ENCODE data around the gene PDSS1. TPM values are rescaled to one million over a fixed set of nuclear protein-coding genes. Genes with fewer than 3 reads are reported as not detected.
A peak's percentile ranks its signal among the peaks of the same experiment; 100 is the strongest.

Gene PDSS1
- polyA plus RNA-seq, 3 donors, result 12.1 to 13.1 (median 12.6) TPM

DNA sequence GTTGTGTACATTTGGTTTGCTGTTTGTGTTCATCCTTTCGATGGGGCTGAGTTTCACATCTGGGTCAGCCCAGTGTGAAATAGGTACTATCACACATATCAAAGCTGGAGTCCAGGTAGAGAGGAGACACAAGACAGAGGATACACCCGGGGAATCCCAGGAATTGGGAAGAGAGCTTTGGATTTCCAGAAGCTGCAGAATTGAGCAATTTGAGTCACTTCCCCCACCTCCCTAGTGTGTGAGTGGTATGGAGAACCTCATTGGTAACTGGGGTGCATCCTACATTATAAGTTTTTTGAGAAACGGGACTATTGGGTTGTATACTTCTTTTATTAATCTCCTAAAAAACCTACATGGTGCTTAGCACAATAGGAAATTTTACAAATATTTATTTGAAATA lies 12.1 kb upstream of the PDSS1 start:
- H4K20me1 ChIP-seq (ENCODE audit: insufficient read depth, low read length), result no peaks in the 10 kb centered on the region
- H3K27ac ChIP-seq (ENCODE audit: low read depth in 1 of 2, low read length in 2 of 2), result peak overlapping the region in 1 of 2 donors; percentile 54
- no peak overlapping the region for H3K4me3 Mint-ChIP-seq
- no peaks in the 10 kb centered on the region for H3K27me3 ChIP-seq (ENCODE audit: control insufficient read depth in 2 of 2, insufficient read depth in 2 of 2, low read length in 2 of 2)
- TF ChIP-seq, protein P1, sequence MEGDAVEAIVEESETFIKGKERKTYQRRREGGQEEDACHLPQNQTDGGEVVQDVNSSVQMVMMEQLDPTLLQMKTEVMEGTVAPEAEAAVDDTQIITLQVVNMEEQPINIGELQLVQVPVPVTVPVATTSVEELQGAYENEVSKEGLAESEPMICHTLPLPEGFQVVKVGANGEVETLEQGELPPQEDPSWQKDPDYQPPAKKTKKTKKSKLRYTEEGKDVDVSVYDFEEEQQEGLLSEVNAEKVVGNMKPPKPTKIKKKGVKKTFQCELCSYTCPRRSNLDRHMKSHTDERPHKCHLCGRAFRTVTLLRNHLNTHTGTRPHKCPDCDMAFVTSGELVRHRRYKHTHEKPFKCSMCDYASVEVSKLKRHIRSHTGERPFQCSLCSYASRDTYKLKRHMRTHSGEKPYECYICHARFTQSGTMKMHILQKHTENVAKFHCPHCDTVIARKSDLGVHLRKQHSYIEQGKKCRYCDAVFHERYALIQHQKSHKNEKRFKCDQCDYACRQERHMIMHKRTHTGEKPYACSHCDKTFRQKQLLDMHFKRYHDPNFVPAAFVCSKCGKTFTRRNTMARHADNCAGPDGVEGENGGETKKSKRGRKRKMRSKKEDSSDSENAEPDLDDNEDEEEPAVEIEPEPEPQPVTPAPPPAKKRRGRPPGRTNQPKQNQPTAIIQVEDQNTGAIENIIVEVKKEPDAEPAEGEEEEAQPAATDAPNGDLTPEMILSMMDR (IDR thresholded peaks at IDR 0.05), result no peak
- intact Hi-C loops (cut with micrococcal nuclease), result no loop called here
- no CpG with 5 or more reads among the region's 3 CpGs for WGBS (ENCODE audit: insufficient coverage)
- H2AFZ ChIP-seq (ENCODE audit: insufficient read depth, low read depth, low read length, poor library complexity, severe bottlenecking), result peak overlapping the region; percentile 68
- H3K36me3 Mint-ChIP-seq, result no peaks in the 10 kb centered on the region
- peaks cover 0 to 1% (median 0%) of the 10 kb centered on the region in 3 donors for H3K27me3 Mint-ChIP-seq (ENCODE audit: low read depth in 3 of 3)
- H3K4me1 ChIP-seq (ENCODE audit: control insufficient read depth in 1 of 2, insufficient read depth in 2 of 2, low read length in 2 of 2), result peaks cover 35 to 57% of the 10 kb centered on the region in 2 donors
- DNase-seq, result peak in 1 of 3 donors; percentile 66
- no peaks in the 10 kb centered on the region for H3K9me3 Mint-ChIP-seq
- H3K9me3 ChIP-seq (replicated peaks in 1 of 2; ENCODE audit: control insufficient read depth in 1 of 2, insufficient read depth in 1 of 2, low read length in 2 of 2), result no peaks in the 10 kb centered on the region
- H3K4me1 Mint-ChIP-seq, result peaks cover 41% of the 10 kb centered on the region
- peak overlapping the region in 2 of 3 experiments; percentile 16 to 57 for H3K4me3 ChIP-seq (replicated peaks in 1 of 3; ENCODE audit: low read depth in 2 of 3, low read length in 3 of 3)
- peak overlapping the region in 3 of 7 donors; percentile 52 to 75 (median 71) for H3K27ac Mint-ChIP-seq
- no peaks in the 10 kb centered on the region for H3K36me3 ChIP-seq (replicated peaks in 1 of 2; ENCODE audit: control insufficient read depth in 1 of 2, insufficient read depth in 2 of 2, low read length in 2 of 2)
- H3K79me2 ChIP-seq (ENCODE audit: insufficient read depth, low read length), result no peaks in the 10 kb centered on the region
- no peak overlapping the region for H3K9ac ChIP-seq (ENCODE audit: insufficient read depth, low read length, poor library complexity, severe bottlenecking)
- H3K4me2 ChIP-seq (replicated peaks; ENCODE audit: extremely low read depth, low read length, poor library complexity, severe bottlenecking), result peak overlapping the region; percentile 49

- H3K4me1 ChIP-seq (ENCODE audit: control insufficient read depth in 1 of 2, insufficient read depth in 2 of 2, low read length in 2 of 2), result peaks cover 39 to 53% of the 10 kb centered on the region in 2 donors
- peak overlapping the region; percentile 76 to 93 (median 91) for H3K27ac Mint-ChIP-seq
- H3K9me3 Mint-ChIP-seq, result peaks cover 0 to 2% (median 0%) of the 10 kb centered on the region in 7 donors
- peaks cover 47% of the 10 kb centered on the region for H3K4me1 Mint-ChIP-seq
- H3K27me3 ChIP-seq (ENCODE audit: control insufficient read depth in 2 of 2, insufficient read depth in 2 of 2, low read length in 2 of 2), result no peaks in the 10 kb centered on the region
- intact Hi-C loops (cut with micrococcal nuclease), result no loop called here
- H2AFZ ChIP-seq (ENCODE audit: insufficient read depth, low read depth, low read length, poor library complexity, severe bottlenecking), result no peak overlapping the region
- no peaks in the 10 kb centered on the region for H3K79me2 ChIP-seq (ENCODE audit: insufficient read depth, low read length)
- no peaks in the 10 kb centered on the region for H3K36me3 ChIP-seq (replicated peaks in 1 of 2; ENCODE audit: control insufficient read depth in 1 of 2, insufficient read depth in 2 of 2, low read length in 2 of 2)
- H3K4me3 Mint-ChIP-seq, result no peak overlapping the region
- H3K36me3 Mint-ChIP-seq, result no peaks in the 10 kb centered on the region
- no CpG with 5 or more reads among the region's 4 CpGs for WGBS (ENCODE audit: insufficient coverage)
- TF ChIP-seq, protein P1 (IDR thresholded peaks at IDR 0.05), result no peak
- no peak overlapping the region for H3K9ac ChIP-seq (ENCODE audit: insufficient read depth, low read length, poor library complexity, severe bottlenecking)
- peak overlapping the region; percentile 75 to 82 for H3K27ac ChIP-seq (ENCODE audit: low read depth in 1 of 2, low read length in 2 of 2)
- H3K4me2 ChIP-seq (replicated peaks; ENCODE audit: extremely low read depth, low read length, poor library complexity, severe bottlenecking), result no peak overlapping the region
- no peaks in the 10 kb centered on the region for H3K9me3 ChIP-seq (replicated peaks in 1 of 2; ENCODE audit: control insufficient read depth in 1 of 2, insufficient read depth in 1 of 2, low read length in 2 of 2)
- no peak for DNase-seq
- H3K4me3 ChIP-seq (replicated peaks in 1 of 3; ENCODE audit: low read depth in 2 of 3, low read length in 3 of 3), result peak overlapping the region in 1 of 3 experiments; percentile 37
- peaks cover 0 to 1% (median 0%) of the 10 kb centered on the region in 3 donors for H3K27me3 Mint-ChIP-seq (ENCODE audit: low read depth in 3 of 3)
- H4K20me1 ChIP-seq (ENCODE audit: insufficient read depth, low read length), result no peaks in the 10 kb centered on the region
Observed at GRCh38 chr10:26689399-26689798, 8.1 kb upstream of the PDSS1 start.

All from CD14-positive monocyte (primary cell).